Thoracic aorta (tissue), 2 donors: ENCODE results near the gene KPNA6. TPM values are rescaled to one million over a fixed set of nuclear protein-coding genes. Genes with fewer than 3 reads are reported as not detected.
A peak's percentile ranks its signal among the peaks of the same experiment; 100 is the strongest.

Source experiments
- ATAC-seq: fragments of 150-250 bp; one replicate; pipeline ENCODE4 v1.8.0; 2017; ENCODE audit warnings: low read depth; ENCODE audit not compliant: insufficient number of reproducible peaks, low FRiP score
- DNase-seq: peaks from one replicate; pipeline ENCODE4 v3.0.0-alpha.2; 2020; ENCODE audit warnings: low spot score
- H3K27ac ChIP-seq, 2 donors: fragments of 200-600 bp; sonication (generic); 1 replicate in 1 of 2; 2 replicates in 1 of 2; pipeline ENCODE4 v1.5.1; 2016; ENCODE audit warnings: mild to moderate bottlenecking in 2 of 2, moderate library complexity in 2 of 2
- H3K27me3 ChIP-seq: fragments of 200-600 bp; sonication (generic); replicated peaks from 2 replicates; pipeline ENCODE4 v1.6.0; 2016; ENCODE audit warnings: mild to moderate bottlenecking; ENCODE audit not compliant: insufficient read depth
- H3K36me3 ChIP-seq: fragments of 200-600 bp; sonication (generic); one replicate; pipeline ENCODE4 v1.5.1; 2016
- H3K4me1 ChIP-seq, 2 donors: fragments of 200-600 bp; sonication (generic); 1 replicate in 1 of 2; 2 replicates in 1 of 2; pipeline versions ENCODE4 v1.5.1 to v1.6.0; 2016; ENCODE audit warnings: low read depth in 2 of 2, mild to moderate bottlenecking in 1 of 2; ENCODE audit not compliant: control insufficient read depth in 1 of 2
- H3K4me3 ChIP-seq: fragments of 200-600 bp; sonication (generic); 2 replicates; pipeline ENCODE4 v1.5.1; 2016; ENCODE audit warnings: mild to moderate bottlenecking
- H3K9me3 ChIP-seq: fragments of 200-600 bp; sonication (generic); 2 replicates; pipeline ENCODE4 v1.5.1; 2016
- total RNA-seq, 2 donors: library from RNA; depleted of rRNA; stranded (reverse); fragments of >200 nt; gene quantifications; one replicate each; pipeline versions ENCODE4 v1.1.0 to v1.2.3, GENCODE V29; 2016
- TF ChIP-seq, protein P1 (sequence below): fragments of 200-600 bp; sonication (generic); IDR thresholded peaks from one replicate; pipeline ENCODE4 v1.5.1; 2019; ENCODE audit warnings: antibody characterized with exemption

Gene KPNA6
- total RNA-seq, 2 donors from 2014 or later, result 30.6 to 53.3 TPM

DNA sequence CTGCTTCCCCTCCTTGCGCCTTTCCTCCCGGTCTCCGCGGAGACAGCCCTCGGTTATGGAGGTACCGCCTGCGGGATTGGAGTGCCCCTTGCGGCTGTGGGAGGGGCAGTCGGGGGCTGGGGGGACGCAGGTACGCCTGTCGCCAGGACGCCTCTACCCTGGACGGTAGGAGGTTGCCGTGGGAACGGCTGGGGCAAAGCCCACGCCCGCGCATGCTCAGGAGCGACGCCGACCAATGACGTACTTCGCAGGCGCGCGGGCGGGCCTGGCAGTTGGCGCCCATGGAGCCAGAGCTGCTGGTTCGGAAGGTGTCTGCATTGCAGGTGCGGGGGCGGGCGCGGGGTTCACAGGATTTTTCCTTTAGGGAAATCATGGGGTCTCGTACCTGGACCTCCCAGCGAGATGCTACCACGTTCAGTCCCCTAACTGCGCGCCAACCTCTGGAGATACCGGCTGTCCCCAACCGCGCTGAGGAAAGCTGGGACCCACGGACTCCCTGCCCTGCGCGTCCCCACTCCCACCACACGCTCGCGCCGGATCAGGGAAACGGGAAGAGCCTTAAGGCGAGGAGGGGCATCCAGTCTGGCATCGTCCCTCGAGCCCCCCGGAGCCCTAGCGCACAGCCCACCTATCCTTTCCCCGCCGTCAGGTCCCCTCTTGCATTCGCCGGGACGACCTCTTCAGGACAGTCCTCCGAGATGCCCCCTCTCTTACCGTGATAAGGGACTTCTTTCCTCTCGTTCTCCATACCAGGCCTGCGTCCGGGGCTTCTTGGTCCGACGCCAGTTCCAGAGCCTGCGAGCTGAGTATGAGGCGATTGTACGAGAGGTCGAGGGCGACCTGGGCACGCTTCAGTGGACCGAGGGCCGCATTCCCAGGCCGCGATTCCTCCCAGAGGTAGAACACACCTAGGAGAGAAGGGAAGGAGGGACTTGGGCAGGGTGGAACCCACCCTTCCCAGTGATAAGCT lies 97.8 kb downstream of the KPNA6 start, which contains the start of gene IQCC:
Gene IQCC, plus strand, starts transcription at position 271 of the 970 bp plus-strand sequence. Its CDS starts 11 bp downstream, at position 282.
- Histone ChIP-seq H3K9me3 (no peaks in the 10 kb centered on the region), H3K4me1 (peaks cover 14 to 25% of the 10 kb centered on the region in 2 donors), H3K27me3 (no peaks in the 10 kb centered on the region), H3K36me3 (no peaks in the 10 kb centered on the region), H3K4me3 (peak within 1 kb of the TSS; percentile 75), H3K27ac (no peak within 1 kb of the TSS)
- TF ChIP-seq, protein P1, sequence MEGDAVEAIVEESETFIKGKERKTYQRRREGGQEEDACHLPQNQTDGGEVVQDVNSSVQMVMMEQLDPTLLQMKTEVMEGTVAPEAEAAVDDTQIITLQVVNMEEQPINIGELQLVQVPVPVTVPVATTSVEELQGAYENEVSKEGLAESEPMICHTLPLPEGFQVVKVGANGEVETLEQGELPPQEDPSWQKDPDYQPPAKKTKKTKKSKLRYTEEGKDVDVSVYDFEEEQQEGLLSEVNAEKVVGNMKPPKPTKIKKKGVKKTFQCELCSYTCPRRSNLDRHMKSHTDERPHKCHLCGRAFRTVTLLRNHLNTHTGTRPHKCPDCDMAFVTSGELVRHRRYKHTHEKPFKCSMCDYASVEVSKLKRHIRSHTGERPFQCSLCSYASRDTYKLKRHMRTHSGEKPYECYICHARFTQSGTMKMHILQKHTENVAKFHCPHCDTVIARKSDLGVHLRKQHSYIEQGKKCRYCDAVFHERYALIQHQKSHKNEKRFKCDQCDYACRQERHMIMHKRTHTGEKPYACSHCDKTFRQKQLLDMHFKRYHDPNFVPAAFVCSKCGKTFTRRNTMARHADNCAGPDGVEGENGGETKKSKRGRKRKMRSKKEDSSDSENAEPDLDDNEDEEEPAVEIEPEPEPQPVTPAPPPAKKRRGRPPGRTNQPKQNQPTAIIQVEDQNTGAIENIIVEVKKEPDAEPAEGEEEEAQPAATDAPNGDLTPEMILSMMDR, result no peak
- ATAC-seq (no peak), DNase-seq (peak; percentile 28)

DNA sequence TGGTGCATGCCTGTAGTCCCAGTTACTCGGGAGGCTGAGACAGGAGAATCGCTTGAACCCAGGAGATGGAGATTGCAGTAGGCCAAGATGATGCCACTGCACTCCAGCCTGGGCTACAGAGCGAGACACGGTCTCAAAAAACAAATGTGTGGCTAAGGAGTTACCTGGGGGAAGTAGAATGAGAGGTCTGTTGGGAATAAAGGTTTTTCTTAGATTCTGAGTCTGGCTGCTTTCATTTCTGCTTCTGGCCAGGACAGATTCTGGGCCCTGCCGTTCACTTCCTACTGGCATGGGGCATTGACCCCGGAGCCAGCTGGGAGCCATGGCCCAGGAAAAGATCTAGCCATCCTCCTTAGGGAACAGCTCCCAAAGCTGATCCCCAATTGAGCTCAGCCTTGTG lies 100.6 kb downstream of the KPNA6 start:
- H3K27me3 ChIP-seq, result no peaks in the 10 kb centered on the region
- DNase-seq (no peak), ATAC-seq (no peak)
- H3K36me3 ChIP-seq, result no peaks in the 10 kb centered on the region
- TF ChIP-seq, protein P1, result no peak
- no peaks in the 10 kb centered on the region for H3K9me3 ChIP-seq
- no peak overlapping the region for H3K27ac ChIP-seq
- H3K4me1 ChIP-seq, result peaks cover 5 to 14% of the 10 kb centered on the region in 2 donors
- H3K4me3 ChIP-seq, result no peak overlapping the region

DNA sequence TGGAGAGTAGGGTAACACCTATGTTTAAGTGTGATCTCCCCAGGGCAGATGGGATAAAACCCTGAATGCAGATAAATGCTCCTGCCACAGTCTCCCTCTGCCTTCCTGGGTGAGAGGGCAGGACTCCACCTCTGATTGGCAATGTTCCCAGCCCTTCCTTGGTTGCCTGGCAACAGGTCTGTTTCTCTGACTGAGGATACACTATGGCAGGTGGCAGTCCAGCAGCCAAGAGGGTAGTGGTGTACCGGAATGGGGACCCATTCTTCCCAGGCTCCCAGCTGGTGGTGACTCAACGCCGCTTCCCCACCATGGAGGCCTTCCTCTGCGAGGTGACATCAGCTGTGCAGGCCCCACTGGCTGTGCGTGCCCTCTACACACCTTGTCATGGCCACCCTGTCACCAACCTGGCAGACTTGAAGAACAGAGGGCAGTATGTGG lies 101.1 kb downstream of the KPNA6 start, which contains the start of gene DCDC2B:
Gene DCDC2B, plus strand, starts transcription at position 199 of the 438 bp plus-strand sequence. Its CDS starts 5 bp downstream, at position 204.
- Histone ChIP-seq H3K9me3 (no peaks in the 10 kb centered on the region), H3K27me3 (no peaks in the 10 kb centered on the region), H3K36me3 (no peaks in the 10 kb centered on the region), H3K4me1 (peaks cover 5 to 14% of the 10 kb centered on the region in 2 donors), H3K27ac (no peak within 1 kb of the TSS), H3K4me3 (no peak within 1 kb of the TSS)
- TF ChIP-seq, protein P1, result no peak
- no peak for ATAC-seq
- DNase-seq, result no peak

DNA sequence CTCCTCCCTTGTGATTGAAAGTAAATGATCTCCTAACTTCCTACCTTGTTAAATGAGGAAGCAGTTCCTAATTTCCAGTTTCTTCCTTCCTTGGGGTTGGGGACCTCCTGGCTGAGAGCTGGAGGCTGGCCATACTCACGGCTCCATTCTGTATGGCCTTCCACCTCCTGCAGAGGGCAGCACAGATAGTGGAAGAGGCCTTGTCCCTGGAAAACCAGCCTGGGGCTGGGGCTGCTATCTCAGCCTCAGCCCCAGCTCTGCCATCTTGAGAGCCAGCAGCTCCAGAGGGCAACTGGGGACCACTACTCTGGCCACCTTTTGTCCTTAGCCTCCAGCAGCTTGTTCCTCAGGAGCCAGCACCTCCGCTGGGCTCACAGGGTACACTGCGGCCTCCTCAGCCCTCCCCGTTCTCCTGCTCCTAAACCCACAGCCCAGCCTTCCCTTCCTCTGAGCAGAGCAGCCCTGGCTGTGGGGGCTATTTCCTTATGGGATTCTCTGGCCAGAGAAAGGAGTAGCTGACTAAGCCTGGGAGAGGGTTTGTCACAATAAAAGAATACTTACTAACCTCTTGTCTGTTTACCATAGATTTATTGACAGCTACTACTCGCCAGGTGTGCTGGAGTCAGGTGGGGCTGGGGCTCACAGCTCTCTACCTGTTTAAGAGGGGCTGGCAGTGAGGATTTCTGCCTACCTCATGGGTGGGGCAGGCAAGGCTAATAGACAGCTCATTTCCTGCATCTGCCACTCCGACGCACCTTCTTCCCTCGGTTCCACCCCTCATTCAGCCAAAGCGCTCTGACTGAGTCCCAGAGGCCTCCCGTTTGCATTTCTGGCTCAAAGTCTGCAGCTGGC lies 108.0 kb downstream of the KPNA6 start:
- no peak overlapping the region for H3K4me3 ChIP-seq
- no peak overlapping the region for H3K27ac ChIP-seq

More for the DNA sequence above, 108.0 kb downstream of the KPNA6 start:
- ATAC-seq (no peak), DNase-seq (no peak)
- Histone ChIP-seq H3K9me3 (no peaks in the 10 kb centered on the region), H3K4me1 (peaks cover 1 to 9% of the 10 kb centered on the region in 2 donors), H3K27me3 (no peaks in the 10 kb centered on the region), H3K36me3 (peaks cover 31% of the 10 kb centered on the region)
- TF ChIP-seq, protein P1, result peak; percentile 53
